WTC11 (cell line): ENCODE measurements around the gene ADGRV1. TPM values are rescaled to one million over a fixed set of nuclear protein-coding genes. Genes with fewer than 3 reads are reported as not detected.

Experiments used
- ATAC-seq: fragments of 200-7000 bp; cut with Tn5 transposase; 2 replicates; pipeline ENCODE4 v1.10.0; 2021; ENCODE audit warnings: mild to moderate bottlenecking, moderate library complexity
- CTCF ChIA-PET: fragments of 300-600 bp; sonication (Branson Sonifier 250); formaldehyde crosslinking; loops from one replicate; lab custom pipeline; 2021; ENCODE audit warnings: antibody characterized with exemption; lab: Charles Lee
- POLR2A ChIA-PET: fragments of 350-600 bp; sonication (Branson Sonifier 250); formaldehyde crosslinking; loops from one replicate; lab custom pipeline; 2021; ENCODE audit warnings: antibody characterized with exemption; lab: Charles Lee
- DNase-seq: peaks from one replicate; pipeline ENCODE4 v3.0.0; 2021; ENCODE audit warnings: low spot score
- H3K27ac Mint-ChIP-seq: 2 replicates; pipeline ENCODE4 v1.8.0; 2021; ENCODE audit warnings: mixed read lengths
- H3K27me3 Mint-ChIP-seq: 2 replicates; pipeline ENCODE4 v1.8.0; 2021; ENCODE audit warnings: low read depth, mild to moderate bottlenecking, moderate library complexity, mixed read lengths
- H3K36me3 Mint-ChIP-seq: 2 replicates; pipeline ENCODE4 v1.8.0; 2021; ENCODE audit warnings: mixed read lengths
- H3K4me1 Mint-ChIP-seq: 2 replicates; pipeline ENCODE4 v1.8.0; 2022; ENCODE audit warnings: mixed read lengths
- H3K4me3 Mint-ChIP-seq: 2 replicates; pipeline ENCODE4 v1.8.0; 2021; ENCODE audit warnings: mild to moderate bottlenecking, moderate library complexity, mixed read lengths
- H3K9me3 Mint-ChIP-seq: 2 replicates; pipeline ENCODE4 v1.8.0; 2021; ENCODE audit warnings: mixed read lengths
- CDX4 ChIP-seq: fragments of 250-450 bp; sonication (Bioruptor Pico); IDR thresholded peaks from 2 replicates; pipeline ENCODE4 v1.9.0; 2021; ENCODE audit warnings: moderate library complexity, mild to moderate bottlenecking, inconsistent platforms, borderline replicate concordance
- E2F5 ChIP-seq: sonication (generic); formaldehyde crosslinking; IDR thresholded peaks from 2 replicates; pipeline ENCODE4 v1.8.1; 2022; ENCODE audit warnings: mild to moderate bottlenecking, moderate library complexity, missing genetic modification reagents
- ELF4 ChIP-seq: sonication (generic); formaldehyde crosslinking; IDR thresholded peaks from 2 replicates; pipeline ENCODE4 v1.8.1; 2022; ENCODE audit warnings: low read depth, mild to moderate bottlenecking, moderate library complexity, missing genetic modification reagents
- ETV6 ChIP-seq: sonication (generic); formaldehyde crosslinking; IDR thresholded peaks from 2 replicates; pipeline ENCODE4 v1.8.1; 2022; ENCODE audit warnings: mild to moderate bottlenecking, missing genetic modification reagents
- FOXJ3 ChIP-seq: sonication (generic); formaldehyde crosslinking; IDR thresholded peaks from 2 replicates; pipeline ENCODE4 v1.9.0; 2021; ENCODE audit warnings: missing genetic modification reagents, mild to moderate bottlenecking, borderline replicate concordance
- FOXP1 ChIP-seq: sonication (generic); formaldehyde crosslinking; IDR thresholded peaks from 2 replicates; pipeline ENCODE4 v1.8.0; 2022; ENCODE audit warnings: missing genetic modification reagents, mild to moderate bottlenecking, moderate library complexity, borderline replicate concordance
- FOXP4 ChIP-seq: sonication (generic); formaldehyde crosslinking; IDR thresholded peaks from 2 replicates; pipeline ENCODE4 v1.8.0; 2022; ENCODE audit warnings: mild to moderate bottlenecking, missing genetic modification reagents
- JAZF1 ChIP-seq: fragments of 250-450 bp; sonication (Bioruptor Pico); IDR thresholded peaks from 2 replicates; pipeline ENCODE4 v1.9.0; 2021; ENCODE audit warnings: moderate library complexity, mild to moderate bottlenecking, inconsistent platforms
- MXD4 ChIP-seq: fragments of 250-450 bp; sonication (Bioruptor Pico); IDR thresholded peaks from 2 replicates; pipeline ENCODE4 v1.8.0; 2021; ENCODE audit warnings: mild to moderate bottlenecking, moderate library complexity, borderline replicate concordance
- NR1H2 ChIP-seq: sonication (generic); formaldehyde crosslinking; IDR thresholded peaks from 2 replicates; pipeline ENCODE4 v1.9.0; 2021; ENCODE audit warnings: mild to moderate bottlenecking, moderate library complexity, missing genetic modification reagents
- NR2C2 ChIP-seq: sonication (generic); formaldehyde crosslinking; IDR thresholded peaks from 2 replicates; pipeline ENCODE4 v1.8.0; 2022; ENCODE audit warnings: mild to moderate bottlenecking, missing genetic modification reagents
- SOX15 ChIP-seq: fragments of 250-450 bp; sonication (Bioruptor Pico); IDR thresholded peaks from 2 replicates; pipeline ENCODE4 v1.9.0; 2021; ENCODE audit warnings: mild to moderate bottlenecking
- SP1 ChIP-seq: sonication (generic); formaldehyde crosslinking; conservative IDR thresholded peaks from 2 replicates; pipeline ENCODE4 v1.8.1; 2022; ENCODE audit warnings: missing genetic modification reagents
- TEAD4 ChIP-seq: sonication (generic); formaldehyde crosslinking; IDR thresholded peaks from 2 replicates; pipeline ENCODE4 v1.8.0; 2022; ENCODE audit warnings: mild to moderate bottlenecking, missing genetic modification reagents
- ZBTB43 ChIP-seq: sonication (generic); formaldehyde crosslinking; IDR thresholded peaks from 2 replicates; pipeline ENCODE4 v1.8.1; 2023; ENCODE audit warnings: mild to moderate bottlenecking, missing genetic modification reagents
- ZNF219 ChIP-seq: sonication (generic); formaldehyde crosslinking; IDR thresholded peaks from 2 replicates; pipeline ENCODE4 v1.8.0; 2023; ENCODE audit warnings: missing genetic modification reagents, mild to moderate bottlenecking, borderline replicate concordance
- ZNF232 ChIP-seq: sonication (generic); formaldehyde crosslinking; IDR thresholded peaks from 2 replicates; pipeline ENCODE4 v1.8.0; 2022; ENCODE audit warnings: mild to moderate bottlenecking, missing genetic modification reagents
- ZNF396 ChIP-seq: fragments of 250-450 bp; sonication (Bioruptor Pico); IDR thresholded peaks from 2 replicates; pipeline ENCODE4 v1.8.0; 2021; ENCODE audit warnings: mild to moderate bottlenecking, moderate library complexity, borderline replicate concordance
- ZNF416 ChIP-seq: fragments of 250-450 bp; sonication (Bioruptor Pico); IDR thresholded peaks from 2 replicates; pipeline ENCODE4 v1.9.0; 2021; ENCODE audit warnings: mild to moderate bottlenecking, inconsistent platforms
- ZNF671 ChIP-seq: fragments of 250-450 bp; sonication (Bioruptor Pico); IDR thresholded peaks from 2 replicates; pipeline ENCODE4 v1.8.0; 2021; ENCODE audit warnings: mild to moderate bottlenecking
- ZSCAN18 ChIP-seq: fragments of 250-450 bp; sonication (Bioruptor Pico); IDR thresholded peaks from 2 replicates; pipeline ENCODE4 v2.1.2; 2022; ENCODE audit warnings: mild to moderate bottlenecking, moderate library complexity
- total RNA-seq: library from RNA; stranded (reverse); gene quantifications from 3 replicates; pipeline ENCODE4 v1.2.3, GENCODE V29; 2021

The ADGRV1 gene
- total RNA-seq, 1 experiment from 2014 or later = 74.5 TPM

GRCh38 chr5:91022518-91022917 lies 463.9 kb downstream of the ADGRV1 start:
- POLR2A ChIA-PET = no interaction called here
- TF ChIP-seq MXD4 (CRISPR knock-in tag) = no peak
- TF ChIP-seq, all 79 proteins: peak for 0
- no peak for ATAC-seq
- H3K36me3 Mint-ChIP-seq = no peaks in the 10 kb centered on the region
- no peak for DNase-seq
- H3K4me3 Mint-ChIP-seq = no peak overlapping the region
- no peaks in the 10 kb centered on the region for H3K9me3 Mint-ChIP-seq
- CTCF ChIA-PET = no interaction called here
- 0 out of 2 replicates have a peak overlapping the region, but pooled peaks have one; percentile 36 for H3K27ac Mint-ChIP-seq
- H3K27me3 Mint-ChIP-seq = no peaks in the 10 kb centered on the region
- peaks cover 22% of the 10 kb centered on the region for H3K4me1 Mint-ChIP-seq

GRCh38 chr5:91024206-91024605 lies 465.6 kb downstream of the ADGRV1 start:
- H3K9me3 Mint-ChIP-seq = no peaks in the 10 kb centered on the region
- H3K27me3 Mint-ChIP-seq = no peaks in the 10 kb centered on the region
- ChIA-PET CTCF (no interaction called here), POLR2A (no interaction called here)
- H3K27ac Mint-ChIP-seq = peak overlapping the region; percentile 19; the same call in 1 of the 2 replicates
- H3K4me1 Mint-ChIP-seq = peaks cover 17% of the 10 kb centered on the region
- TF ChIP-seq ZSCAN18 (CRISPR knock-in tag) (no peak), SOX15 (no peak), ZNF416 (no peak), NR1H2 (CRISPR knock-in tag) (no peak), E2F5 (CRISPR knock-in tag) (no peak), ZNF232 (CRISPR knock-in tag) (no peak), ZNF219 (CRISPR knock-in tag) (no peak), JAZF1 (CRISPR knock-in tag) (no peak), SP1 (CRISPR knock-in tag) (no peak), NR2C2 (CRISPR knock-in tag) (no peak), FOXP4 (CRISPR knock-in tag) (no peak), ZBTB43 (no peak)
- H3K36me3 Mint-ChIP-seq = no peaks in the 10 kb centered on the region
- H3K4me3 Mint-ChIP-seq = no peak overlapping the region
- no peak for DNase-seq
- no peak for ATAC-seq

- ATAC-seq (no peak), DNase-seq (no peak)
- POLR2A ChIA-PET = no interaction called here
- Mint-ChIP-seq H3K4me3 (no peak overlapping the region), H3K9me3 (no peaks in the 10 kb centered on the region), H3K4me1 (peaks cover 17% of the 10 kb centered on the region), H3K27me3 (no peaks in the 10 kb centered on the region), H3K36me3 (no peaks in the 10 kb centered on the region), H3K27ac (no peak overlapping the region)
- CTCF ChIA-PET = no interaction called here
- TF ChIP-seq ZNF671 = no peak
- TF ChIP-seq ZNF416 = no peak
- no peak for TF ChIP-seq ELF4 (CRISPR knock-in tag)
- TF ChIP-seq ZNF396 (CRISPR knock-in tag) = no peak
- no peak for TF ChIP-seq ETV6
- no peak for TF ChIP-seq NR1H2 (CRISPR knock-in tag)
- TF ChIP-seq ZNF232 (CRISPR knock-in tag) = no peak
- no peak for TF ChIP-seq FOXJ3
- TF ChIP-seq TEAD4 (CRISPR knock-in tag) = no peak
- TF ChIP-seq FOXP1 (CRISPR knock-in tag) = no peak
- no peak for TF ChIP-seq CDX4 (CRISPR knock-in tag)
Observed at GRCh38 chr5:91024727-91025126, 466.1 kb downstream of the ADGRV1 start.
